ENCODE measurements around the gene INO80B.

Gene INO80B

DNA sequence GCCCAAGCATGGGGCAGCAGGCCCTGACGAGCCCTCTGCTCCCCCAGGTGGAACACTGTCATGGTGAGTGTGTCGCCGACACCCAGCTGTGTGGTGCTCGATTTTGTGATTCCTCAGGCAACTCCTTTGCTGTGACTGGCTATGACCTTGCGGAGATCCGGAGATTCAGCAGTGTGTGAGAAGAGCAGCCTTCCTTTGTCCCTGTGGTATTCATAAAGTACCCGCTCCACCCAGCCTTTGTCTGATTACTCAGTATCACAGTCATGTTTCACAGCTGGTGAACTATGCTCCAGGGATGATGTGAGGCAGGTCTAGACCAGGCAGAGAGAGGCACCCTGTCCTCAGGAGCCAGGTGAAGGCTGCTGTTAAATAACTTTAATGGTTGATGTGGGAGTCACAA lies 29.4 kb upstream of the INO80B start:
- TF ChIP-seq CTCF (IDR thresholded peaks at IDR 0.05; ENCODE audit: borderline replicate concordance, control extremely low read depth, extremely low read depth, insufficient read depth, missing control alignments): no peak
- no peak for DNase-seq (ENCODE audit: low spot score)
- in situ Hi-C loops (cut with MboI; ENCODE audit: low sequenced_read_pairs, unreplicated experiment): no loop called here

- in situ Hi-C loops (cut with MboI; ENCODE audit: low sequenced_read_pairs, unreplicated experiment): no loop called here
- DNase-seq (ENCODE audit: low spot score): no peak
- TF ChIP-seq CTCF (IDR thresholded peaks at IDR 0.05; ENCODE audit: borderline replicate concordance, control extremely low read depth, extremely low read depth, insufficient read depth, missing control alignments): no peak
These were observed 28.6 kb upstream of the INO80B start for GRCh38 chr2:74426181-74426758.

- no peak for TF ChIP-seq CTCF (IDR thresholded peaks at IDR 0.05; ENCODE audit: borderline replicate concordance, control extremely low read depth, extremely low read depth, insufficient read depth, missing control alignments)
- in situ Hi-C loops (cut with MboI; ENCODE audit: low sequenced_read_pairs, unreplicated experiment): no loop called here
- no peak for DNase-seq (ENCODE audit: low spot score)
These were observed 27.3 kb upstream of the INO80B start for GRCh38 chr2:74427551-74427950.

DNA sequence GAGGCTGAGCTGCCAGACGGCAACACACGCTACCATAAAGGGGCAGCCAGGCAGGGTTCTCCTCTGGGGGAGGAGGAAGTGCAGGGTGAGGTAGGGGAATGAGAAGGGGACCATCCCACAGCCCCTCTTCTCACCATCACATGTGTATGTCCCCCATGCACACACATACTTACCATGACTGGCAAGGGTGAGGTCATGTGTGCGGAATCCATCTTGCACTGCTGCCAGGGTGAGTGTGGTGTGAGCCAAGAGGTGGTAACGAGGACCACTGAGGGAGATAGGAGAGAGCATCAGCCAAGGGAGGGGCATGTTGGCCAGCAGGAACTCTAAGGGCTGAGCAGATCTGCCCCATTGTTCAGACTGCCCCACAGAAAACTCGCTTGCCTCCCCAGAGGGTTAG lies 26.2 kb upstream of the INO80B start:
- in situ Hi-C loops (cut with MboI; ENCODE audit: low sequenced_read_pairs, unreplicated experiment): no loop called here
- no peak for TF ChIP-seq CTCF (IDR thresholded peaks at IDR 0.05; ENCODE audit: borderline replicate concordance, control extremely low read depth, extremely low read depth, insufficient read depth, missing control alignments)
- no peak for DNase-seq (ENCODE audit: low spot score)

DNA sequence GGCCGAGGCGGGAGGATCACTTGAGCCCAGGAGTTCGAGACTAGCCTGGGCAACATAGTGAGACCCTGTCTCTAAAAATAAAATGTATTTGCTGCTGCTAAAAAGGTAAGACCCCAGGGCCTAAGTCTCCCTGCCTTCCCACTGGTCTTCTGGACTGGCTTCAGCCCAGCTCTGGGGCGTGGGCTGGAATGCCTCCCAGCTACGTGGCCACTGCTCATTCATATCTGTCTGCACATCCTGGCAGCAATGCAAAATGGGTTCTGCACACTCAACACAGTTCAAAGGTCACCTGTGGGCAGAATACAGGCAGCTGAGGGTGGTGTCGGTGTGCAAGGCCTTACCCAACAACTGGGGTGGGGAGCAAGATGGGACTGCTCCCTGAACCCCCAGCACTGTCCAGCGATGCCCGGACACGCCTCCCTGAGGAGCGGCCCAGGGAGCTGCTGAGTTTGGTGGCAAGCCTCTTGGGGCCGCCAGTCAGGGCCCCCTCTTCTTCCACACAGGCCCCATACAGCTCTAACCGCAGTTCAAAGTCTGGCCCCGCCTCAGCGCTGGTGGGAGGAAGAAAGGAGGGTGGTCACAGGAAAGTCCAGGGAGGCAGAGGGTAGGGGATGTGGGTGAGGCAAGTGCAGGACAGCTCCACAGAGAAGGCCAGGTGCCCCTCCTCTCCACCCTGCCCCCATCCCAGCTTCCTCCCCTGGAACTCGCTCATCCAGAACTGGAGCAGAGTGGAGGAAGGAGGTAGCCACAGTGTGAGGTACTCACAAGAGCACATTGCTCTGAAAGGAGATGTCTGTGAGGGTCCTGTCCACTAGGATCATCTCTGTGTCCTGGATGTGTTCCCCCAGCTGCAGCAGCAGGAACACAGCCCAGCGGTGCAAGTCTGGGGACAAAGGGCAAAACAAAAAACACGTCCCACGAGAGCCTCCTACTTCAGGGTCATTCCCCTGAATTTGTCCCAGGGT lies 25.1 kb upstream of the INO80B start:
- no peak for TF ChIP-seq CTCF (IDR thresholded peaks at IDR 0.05; ENCODE audit: borderline replicate concordance, control extremely low read depth, extremely low read depth, insufficient read depth, missing control alignments)
- DNase-seq (ENCODE audit: low spot score): no peak
- in situ Hi-C loops (cut with MboI; ENCODE audit: low sequenced_read_pairs, unreplicated experiment): no loop called here

DNA sequence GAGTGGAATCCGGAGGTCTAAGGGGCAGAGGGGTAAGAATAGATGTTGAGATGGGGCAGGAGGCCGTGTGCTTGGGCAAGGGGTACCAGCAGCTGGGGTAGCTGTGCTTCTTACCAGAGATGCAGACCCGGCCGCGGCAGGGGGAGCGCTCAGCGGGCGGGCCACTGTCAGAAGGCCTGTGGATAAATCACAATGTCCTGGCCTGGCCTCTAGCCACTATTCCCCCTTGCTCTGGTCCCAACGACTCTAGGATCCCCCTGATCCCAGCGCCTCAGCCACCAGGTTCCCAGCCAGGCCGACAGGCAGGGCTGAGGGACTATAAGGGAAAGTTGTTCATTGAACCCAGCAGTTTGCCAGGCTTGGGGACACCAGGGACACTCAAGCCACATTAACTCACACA lies 24.4 kb upstream of the INO80B start:
- in situ Hi-C loops (cut with MboI; ENCODE audit: low sequenced_read_pairs, unreplicated experiment): no loop called here
- no peak for DNase-seq (ENCODE audit: low spot score)
- no peak for TF ChIP-seq CTCF (IDR thresholded peaks at IDR 0.05; ENCODE audit: borderline replicate concordance, control extremely low read depth, extremely low read depth, insufficient read depth, missing control alignments)
